Activated T-cell treated with anti-CD3 and anti-CD28 coated beads for 1 hour (primary cell): ENCODE results near the gene MYBPC3.

Experiments
- DNase-seq: peaks from one replicate; pipeline ENCODE4 v3.0.0-alpha.2; 2020; ENCODE audit warnings: low read depth

MYBPC3 gene

DNA sequence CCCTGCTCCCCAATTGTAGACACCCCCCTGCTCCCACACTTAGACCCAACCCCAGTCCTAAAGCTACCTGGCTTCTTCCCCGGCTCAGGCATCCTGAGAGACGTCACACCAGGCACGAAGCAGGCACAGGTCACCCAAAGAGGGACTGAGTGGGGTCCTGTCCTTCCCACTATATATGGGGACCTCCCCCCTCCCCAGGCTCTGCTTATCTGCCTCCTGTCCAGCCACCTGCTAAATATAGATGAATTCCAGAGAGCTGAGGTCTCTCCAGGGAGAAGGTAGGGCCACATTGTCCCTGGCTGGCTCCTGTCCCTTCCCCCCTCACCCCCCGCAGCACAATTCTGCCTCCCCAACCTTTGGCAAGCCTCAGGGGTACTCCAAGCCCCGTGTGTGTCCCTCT is at the start of gene MYBPC3:
TSS of gene MYBPC3 (minus strand) at position 147 of the 400 bp plus-strand sequence. CDS start at position 92, 55 bp downstream.
- DNase-seq: no peak

DNA sequence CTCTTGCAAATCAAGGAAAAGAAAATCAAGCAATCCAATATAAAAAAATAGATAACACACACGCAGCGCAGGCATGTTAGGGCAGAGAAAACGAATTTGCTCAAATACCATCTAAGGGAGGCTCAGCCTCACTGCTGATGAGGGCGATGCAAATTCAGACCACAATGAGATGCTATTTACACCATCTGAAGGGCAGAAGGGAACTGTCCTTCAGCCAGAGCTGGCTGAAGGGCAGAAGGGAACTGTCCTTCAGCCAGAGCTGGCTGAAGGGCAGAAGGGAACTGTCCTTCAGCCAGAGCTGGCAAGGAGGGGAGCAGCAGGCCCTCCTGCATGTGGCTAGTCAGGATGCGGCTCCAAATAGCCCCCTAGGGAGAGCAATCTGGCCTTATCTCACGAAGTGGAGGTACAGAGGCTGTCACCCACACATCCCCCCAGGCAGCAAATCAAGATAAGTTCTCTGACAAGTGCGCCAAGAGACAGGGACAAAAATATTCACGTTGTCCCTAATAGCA is 48.3 kb upstream of the MYBPC3 start:
- no peak for DNase-seq

DNA sequence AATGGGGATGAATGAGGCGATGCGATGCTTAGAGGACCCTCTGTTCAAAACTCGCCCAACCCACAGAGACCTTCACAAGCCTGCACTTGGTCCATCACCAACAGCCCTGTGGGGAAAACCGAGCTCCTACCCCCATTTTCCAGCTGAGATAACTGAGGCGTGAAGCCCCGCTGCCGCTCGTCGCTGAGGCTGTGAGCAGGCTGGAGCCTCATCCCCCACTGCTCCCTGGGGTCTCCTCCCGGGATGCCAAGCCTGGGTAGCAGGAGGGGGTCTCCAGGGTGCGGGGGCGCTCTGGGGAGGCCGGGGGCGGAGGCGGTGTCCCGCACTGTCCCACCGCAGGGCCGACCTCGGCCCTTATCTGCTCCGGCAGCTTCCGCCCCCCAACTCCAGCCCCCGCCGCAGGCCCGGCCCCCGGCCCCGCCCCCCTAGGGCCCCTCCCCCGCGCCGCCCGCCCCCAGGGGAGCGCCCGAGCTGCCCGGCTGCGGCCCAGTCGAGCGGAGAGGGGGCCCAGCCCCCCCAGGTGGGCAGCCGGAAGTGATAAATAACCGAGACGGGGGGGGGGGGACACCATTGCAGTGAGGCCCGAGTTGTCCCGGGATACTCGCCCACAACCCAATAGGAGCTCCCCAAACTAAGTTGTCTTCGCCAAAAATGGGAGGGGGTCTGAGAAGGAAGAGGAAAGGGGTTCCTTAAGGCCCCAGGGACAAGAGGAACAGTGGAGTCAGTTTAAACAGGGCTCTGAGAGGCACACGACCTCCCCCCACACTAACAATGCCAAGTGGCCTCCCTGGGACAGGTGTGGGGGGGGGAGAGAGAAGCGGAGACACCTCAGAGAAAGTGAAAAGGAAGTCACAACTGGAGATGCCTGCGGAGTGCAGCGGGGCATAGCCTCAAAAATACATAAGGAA is 47.6 kb upstream of the MYBPC3 start:
- peak; percentile 28 for DNase-seq

DNA sequence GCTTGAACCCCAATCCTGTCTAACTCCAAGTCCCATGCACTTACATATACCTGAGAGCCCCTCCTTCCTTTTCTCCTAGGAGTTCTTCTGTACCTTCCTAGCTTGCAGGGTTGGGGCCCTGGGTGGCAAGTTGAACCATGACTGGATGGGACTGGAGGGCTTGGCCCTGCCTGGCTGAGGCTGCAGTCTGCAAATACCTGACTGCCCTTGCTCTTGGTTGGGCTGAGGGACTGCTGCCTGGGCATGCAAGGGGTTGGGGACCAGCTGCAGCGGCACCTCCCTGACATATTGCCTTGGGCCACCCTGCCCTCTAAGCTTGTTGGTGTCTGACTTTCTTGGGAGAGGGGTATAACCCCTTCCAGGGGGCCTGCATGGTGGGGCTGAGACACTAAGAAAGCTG is 46.0 kb upstream of the MYBPC3 start:
- no peak for DNase-seq

DNA sequence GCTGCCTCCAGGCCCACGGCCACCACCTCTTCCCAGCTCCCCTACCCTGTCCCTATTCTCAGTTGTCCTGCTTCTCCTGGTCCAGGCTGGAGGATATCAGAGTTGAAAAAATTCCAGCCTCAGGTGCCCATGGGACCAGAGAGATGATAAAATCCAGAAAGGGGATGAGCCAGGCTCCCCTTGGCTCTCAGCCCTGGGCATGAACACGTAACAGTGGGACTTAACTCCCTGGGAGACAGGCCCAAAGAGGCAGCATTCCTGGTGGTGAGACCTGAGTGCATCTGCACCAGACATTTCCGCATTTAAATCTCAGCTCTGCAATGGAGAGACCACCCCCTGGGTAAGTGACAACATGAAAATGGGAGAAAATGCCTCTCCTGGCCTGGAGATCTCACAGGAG is 45.5 kb upstream of the MYBPC3 start:
- DNase-seq: no peak

DNA sequence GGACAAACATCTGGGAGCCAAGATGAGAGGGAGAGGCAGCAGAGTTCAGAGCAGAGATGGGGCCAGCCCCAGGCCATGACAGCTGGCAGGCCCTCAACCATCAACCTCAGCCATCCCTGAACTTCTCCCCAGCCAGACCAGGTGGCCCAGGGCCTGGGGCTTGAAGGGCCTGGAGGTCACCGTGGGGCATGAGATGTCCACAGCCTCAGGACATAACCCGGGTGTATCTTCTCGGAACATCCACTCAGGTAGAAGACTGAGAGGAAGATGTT is 43.5 kb upstream of the MYBPC3 start:
- DNase-seq: no peak

DNA sequence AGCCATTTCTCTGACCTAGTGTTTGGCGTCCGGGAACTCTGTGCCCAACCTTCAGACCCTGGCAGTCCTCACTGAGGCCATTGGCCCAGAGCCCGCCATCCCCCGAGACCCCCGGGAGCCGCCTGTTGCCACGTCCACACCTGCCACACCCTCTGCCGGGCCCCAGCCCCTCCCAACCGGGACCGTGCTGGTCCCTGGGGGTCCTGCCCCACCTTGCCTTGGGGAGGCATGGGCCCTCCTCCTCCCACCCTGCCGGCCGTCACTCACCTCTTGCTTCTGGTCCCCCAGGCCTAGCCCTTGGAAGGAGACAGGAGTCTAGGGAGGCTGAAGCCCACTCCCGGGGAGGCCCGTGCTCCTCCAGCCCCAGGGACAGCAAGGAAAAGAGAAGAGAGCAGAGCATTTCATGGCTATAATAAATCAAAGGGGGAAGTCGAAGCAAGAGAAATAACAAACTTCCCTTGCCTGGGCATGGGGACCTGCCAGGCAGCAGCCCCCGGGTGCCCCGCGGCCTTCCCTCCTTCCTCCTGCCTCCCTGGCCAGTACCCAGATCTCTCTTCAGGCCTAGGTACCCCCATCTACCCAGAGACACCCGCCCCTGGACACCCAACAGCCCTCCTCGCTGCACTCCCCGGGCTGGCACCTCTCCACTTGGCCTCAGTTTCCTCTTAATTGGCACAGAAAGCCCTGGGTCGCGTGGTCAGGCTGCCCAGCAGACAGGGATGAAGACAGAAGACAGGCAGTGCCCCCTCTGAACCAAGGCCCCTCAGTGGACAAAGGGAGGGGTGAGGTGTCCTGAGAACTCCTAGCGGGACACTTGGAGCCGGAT is 42.9 kb upstream of the MYBPC3 start:
- no peak for DNase-seq

DNA sequence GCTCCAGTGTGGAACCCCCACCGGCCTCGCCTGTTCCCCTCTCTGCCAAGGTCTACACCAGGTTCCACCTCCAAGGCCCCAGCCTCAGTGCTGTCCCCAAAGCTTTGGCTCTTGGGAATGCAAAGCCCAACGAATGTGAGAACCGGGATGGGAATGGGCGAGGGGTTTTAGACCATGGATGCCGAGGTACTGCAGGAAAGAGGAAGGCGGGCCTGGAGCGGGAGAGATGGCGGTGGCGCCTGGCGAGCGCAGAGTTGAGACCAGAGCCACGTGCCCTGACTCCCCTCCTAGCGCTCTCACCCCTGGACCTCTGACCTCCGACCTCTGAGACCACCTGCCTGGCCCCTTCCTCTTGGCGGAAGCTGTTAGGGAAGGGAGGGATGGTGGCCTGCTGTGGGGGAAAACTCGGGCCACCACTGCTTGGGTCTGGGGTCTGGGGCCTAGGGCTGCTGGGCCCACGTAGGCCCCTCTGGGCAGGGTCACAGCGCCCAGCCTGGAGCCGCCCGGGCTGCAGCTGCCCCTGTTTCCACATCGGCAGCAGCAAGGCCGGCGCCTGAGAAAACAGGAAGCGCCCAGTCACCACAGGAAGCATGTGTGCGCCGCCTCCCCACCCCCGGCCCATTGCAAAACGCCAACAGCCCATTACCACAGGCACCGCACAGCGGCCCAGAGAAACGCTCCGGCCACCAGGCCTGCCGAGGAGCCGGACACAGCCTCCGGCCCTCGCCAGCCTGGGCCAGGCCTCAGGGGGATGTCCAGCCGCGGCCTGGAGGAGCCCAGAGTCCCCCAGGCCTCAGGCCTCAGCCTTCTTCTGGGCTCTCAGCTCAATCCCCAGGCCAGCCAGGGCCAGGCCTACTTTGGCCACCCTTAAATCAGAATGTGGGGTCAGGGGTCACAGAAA is 42.1 kb upstream of the MYBPC3 start:
- peak; percentile 50 for DNase-seq

DNA sequence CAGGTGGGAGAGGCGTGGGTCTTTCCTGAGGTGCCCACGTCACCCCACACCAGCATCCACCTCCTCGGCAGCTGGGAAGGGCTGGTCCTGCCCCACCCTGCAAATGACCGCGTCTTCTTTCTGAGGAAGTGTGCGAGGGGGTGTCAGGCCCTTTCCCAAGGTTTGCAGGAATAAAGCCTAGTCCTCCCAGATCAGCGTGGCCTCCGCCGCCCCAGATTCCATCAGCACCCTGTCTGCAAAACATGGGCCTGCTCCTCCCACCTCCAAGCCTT is 41.5 kb upstream of the MYBPC3 start:
- no peak for DNase-seq

DNA sequence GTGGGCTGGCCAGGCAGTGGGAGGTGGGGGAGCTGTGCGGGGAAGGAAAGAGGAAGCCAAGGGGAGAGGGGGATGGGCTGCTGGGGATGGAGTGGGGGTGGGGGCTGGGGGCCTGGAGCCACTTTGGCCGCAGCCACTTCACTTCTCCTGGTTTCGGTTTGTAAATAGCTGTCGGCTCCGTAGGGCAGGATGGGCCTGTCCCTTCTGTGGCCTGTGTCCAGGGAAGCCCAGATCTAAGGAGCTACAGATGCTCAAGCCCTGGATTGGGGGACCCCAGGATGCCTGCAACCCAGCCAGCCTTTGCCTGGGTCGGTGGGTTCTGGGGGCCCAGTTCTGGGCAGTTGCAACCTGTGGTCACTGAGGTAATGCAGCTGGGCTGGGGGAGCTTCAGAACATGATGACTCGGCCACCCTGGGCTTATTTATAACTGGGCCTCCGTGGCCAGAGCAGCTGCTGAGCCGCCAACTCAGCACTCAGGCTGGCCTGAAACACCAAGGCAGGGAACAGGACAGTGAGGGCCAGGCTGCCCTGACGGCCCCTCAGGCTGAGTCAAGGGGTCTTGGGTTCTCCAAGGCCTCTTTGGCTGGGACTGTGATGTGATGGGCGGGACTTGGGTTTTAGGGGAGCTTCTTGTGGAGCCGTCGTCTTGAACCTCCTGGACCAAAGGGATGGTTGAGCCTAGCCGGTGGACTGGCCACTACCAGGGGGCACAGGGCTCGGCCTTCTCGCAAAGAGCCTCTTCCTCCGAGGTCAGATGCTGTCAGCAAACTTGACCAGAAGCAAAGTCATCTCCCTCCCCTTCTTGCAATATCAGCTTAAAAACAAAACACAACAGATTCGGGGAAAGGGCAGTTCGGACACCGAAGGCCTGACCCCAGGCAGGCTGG is 40.9 kb upstream of the MYBPC3 start:
- DNase-seq: no peak

DNA sequence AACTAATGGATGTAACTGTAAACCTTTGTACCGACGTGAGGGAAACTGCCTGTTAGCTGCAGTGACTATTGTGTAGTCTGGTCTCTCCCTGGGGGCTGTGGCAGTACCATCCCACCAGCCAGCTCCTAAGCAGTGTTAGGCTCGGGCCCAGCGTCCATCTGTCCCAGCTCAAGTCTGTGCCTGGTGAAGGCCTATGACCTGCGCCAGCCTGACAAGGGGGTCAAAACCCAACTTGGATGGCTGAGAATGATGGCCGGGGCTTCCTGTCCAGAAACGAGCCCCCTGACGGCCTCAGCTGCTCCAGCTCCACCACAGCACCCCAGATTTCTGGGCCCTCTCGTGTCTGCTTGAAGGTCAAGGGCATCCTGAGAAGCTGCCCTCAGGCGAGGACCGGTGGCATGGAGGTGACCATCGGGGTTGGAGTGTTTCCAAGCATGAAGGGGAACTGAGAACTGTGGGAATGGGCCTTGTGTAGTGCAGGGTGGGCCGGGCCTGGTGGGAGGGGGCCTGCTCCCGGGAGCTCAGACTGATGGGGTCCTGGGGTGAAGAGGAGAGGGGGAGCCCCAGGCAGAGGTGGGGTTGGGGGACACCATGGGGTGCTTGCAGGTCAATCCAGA is 40.2 kb upstream of the MYBPC3 start:
- no peak for DNase-seq

DNA sequence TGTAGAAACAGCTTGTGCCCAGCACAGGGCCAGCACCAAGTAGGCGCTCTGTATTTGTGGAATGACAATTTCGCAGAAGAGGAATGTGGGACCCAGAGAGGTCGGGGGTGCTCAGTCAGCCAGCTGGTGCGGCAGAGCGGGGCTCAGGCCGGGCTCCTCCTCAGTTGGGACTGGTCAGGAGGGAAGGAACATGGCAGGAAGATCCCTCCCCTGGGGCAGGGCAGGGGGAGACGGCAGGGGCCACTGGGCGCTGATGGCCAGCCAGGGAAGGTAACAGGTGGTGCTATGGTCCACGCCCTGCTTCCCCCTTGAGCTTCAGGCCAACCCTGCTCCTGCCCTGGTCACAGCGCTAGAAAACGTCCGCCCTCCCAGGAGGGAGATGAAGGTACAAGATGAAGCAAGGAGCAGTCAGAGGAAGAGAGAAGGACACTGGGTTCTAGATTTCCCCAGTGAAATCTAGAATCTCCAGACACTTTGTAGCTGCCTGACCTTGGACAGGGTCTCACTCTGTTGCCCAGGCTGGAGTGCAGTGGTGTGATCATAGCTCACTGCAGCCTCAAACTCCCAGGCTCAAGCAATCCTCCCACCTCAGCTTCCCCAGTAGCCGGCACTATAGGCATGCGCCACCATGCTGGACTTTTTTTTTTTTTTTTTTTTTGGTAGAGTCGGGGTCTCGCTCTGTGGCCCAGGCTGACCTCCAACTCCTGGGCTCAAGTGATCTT is 39.4 kb upstream of the MYBPC3 start:
- DNase-seq: no peak

DNA sequence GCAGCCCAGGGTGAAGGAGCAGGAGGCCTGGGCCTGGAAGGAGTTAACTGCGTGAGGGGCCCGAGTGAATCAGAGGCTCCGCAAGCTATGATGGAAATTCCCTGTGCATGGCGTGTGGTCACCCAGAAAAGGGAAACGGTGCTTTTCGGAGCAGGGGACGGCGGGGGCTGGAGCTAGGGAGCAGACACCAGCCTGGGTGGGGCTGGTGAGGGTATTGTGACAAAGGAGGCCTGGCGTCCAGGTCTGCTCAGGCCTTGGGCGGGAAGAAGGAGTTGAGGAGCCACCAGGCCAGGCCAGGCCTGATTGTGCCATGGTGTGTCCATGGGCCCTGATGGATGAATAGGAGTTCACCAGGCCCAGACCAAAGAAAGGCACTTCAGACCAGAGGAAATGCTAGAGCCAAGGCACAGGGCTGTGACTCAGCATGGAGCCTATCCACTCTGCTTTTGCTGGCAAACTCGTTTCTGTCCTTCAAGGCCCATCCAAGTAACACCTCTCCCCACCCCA is 38.6 kb upstream of the MYBPC3 start:
- DNase-seq: no peak

DNA sequence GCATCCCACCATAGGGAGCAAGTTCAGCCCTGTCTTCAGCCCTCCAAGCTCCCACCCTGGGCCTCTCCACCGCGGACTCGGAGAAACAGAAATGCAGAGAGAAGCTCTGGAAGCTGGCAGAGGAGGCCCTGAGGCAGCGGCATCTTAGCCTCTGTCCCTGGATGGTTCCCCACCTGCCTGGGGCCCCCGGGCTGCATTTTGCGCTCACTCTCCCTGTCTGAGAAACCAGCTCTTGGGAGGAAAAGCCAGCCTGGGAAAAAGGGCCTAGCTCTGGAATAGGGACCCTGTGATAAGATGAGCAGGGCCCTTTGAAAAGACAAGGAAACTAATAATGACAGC is 37.9 kb upstream of the MYBPC3 start:
- no peak for DNase-seq

DNA sequence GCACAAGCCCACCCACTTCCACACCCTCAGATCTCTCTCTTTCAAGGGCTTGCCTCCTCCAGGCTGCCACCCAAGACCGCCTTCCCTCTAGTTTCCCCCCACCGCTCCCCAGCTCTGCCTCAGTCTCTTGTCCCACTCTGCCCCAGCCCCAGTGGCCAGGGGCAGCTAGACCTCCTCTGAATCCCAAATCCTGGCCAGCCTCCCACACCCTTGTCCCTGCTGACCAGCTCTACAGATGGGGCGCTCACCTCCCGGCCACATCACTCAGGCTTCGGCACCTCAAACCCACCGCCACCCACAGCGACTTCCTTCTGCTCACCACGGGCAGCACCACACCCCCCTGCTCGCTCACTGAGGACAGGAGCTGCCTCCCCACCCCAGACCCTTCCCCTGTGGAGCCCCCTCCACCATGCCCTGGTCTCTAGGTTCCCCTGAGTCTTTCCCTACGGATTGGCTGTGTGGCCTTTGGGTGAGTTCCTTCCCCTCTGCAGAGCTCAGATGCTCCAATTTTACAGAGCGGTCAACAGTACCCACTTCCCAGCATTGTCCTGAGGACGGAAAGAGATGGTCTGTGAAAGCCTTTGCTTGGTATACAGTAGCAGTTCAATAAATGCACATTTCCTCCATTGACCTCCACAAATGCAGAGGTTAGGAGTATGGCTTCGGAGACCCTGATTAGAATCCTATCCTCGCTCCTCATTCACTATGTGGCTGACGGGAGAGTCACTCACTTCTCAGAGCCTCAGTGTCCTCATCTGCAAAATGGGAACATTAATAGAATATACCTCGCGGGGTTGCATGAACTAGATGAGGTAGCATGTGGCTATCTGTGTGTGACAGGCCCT is 37.3 kb upstream of the MYBPC3 start:
- DNase-seq: no peak

DNA sequence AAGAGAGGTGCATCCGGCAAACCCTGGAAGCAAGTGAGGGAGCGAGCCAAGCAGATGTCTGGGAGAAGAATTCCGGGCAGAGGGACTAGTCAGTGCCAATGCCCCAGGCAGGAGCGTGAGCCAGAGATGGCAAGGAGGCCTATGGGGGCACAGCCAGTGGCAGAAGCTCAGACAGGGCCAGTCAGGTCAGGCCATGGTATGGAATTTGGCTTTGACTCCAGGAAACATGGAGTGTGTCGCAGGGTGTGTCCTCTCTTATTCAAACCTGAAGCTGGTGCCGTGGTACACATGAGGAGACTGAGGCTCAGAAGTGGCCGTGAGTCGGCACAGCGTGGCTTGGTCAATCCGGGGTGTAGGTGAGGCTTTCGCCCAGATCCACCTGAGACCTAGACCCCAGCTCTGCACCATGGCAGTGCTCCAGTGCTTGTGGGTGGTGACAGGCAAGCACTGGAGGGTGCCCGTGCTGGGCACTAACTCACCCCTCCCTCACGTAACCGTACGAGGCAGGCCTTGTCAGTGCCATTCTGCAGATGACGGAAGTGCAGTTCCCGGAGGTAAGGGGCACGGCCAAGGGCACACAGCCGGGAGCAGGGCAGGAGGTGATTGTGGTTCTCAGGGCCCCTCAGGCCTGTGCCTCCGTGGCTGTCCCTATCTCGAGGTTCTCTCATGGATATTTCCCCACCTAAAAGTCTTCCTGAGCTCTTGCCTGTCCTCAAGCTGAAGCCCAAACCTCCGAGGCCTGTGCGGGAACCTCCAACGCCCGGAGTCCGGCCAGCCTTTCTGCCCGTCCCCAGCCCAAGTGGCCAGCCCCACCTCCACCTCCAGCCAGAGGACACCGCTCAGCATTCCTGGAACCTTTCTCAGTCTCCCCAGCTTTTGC is 36.4 kb upstream of the MYBPC3 start:
- DNase-seq: no peak

DNA sequence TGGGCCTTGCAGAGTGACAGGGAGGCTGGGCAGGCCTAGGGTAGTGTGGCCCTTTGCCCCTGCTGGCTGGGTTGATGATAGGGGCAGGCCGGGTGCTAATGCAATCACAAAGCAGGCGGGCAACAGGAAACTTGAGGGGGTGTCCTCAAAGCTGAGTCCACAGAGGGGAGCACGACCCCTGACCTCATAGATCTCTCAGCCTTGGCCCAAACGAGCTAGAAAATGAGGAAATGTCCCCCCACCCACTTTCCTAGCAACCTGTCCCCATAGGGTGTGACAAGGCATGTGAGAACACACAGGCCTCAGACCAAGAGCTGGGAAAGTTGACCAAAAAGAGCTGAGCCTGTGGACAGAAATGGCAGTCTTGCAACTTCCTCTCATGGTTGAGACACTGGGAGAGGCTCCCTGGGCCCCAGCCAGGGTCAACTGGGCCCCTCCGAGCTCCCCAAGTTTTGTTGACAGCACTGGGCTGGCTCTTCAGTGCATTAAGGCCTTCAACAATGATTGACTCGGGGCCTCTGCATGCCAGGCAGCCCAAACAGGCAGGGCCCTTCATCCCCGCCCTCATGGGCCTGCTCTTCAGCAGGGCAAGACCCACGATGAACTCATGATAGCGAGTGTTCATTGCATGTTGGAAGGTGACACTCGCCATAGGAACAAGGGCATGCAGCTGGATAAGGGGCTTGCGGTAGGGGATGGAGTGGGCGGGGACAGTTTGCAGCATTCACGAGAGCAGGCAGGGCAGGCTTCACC is 35.6 kb upstream of the MYBPC3 start:
- DNase-seq: no peak
